ENCODE data around the gene PIGK.

GRCh38 chr1:77103486-77103885 is 115.7 kb downstream of the PIGK start:
- TF ChIP-seq EZH2 (IDR thresholded peaks at IDR 0.05) (no peak), POLR2A (IDR thresholded peaks at IDR 0.05; ENCODE audit: borderline replicate concordance, extremely low read depth, insufficient read depth, insufficient read length) (no peak), CTCF (IDR thresholded peaks at IDR 0.05 in 2 of 3, conservative IDR thresholded peaks at IDR 0.05 in 1 of 3; ENCODE audit: borderline replicate concordance in 1 of 3, insufficient read depth in 1 of 3, low read depth in 2 of 3, low read length in 2 of 3) (no peak), ZBTB33 (IDR thresholded peaks at IDR 0.05; ENCODE audit: extremely low read depth, insufficient replicate concordance, low read length) (no peak), CEBPB (IDR thresholded peaks at IDR 0.05; ENCODE audit: low read depth) (no peak), ZNF274 (IDR thresholded peaks at IDR 0.05; ENCODE audit: low read depth, low read length) (no peak), YY1 (IDR thresholded peaks at IDR 0.05; ENCODE audit: extremely low read depth, insufficient replicate concordance, low read depth, low read length) (no peak), EGR1 (IDR thresholded peaks at IDR 0.05; ENCODE audit: low read depth) (no peak)

Measured in HCT116 (cell line).